Measurements from ENCODE around the gene FAM32A. TPM values are rescaled to one million over a fixed set of nuclear protein-coding genes. Genes with fewer than 3 reads are reported as not detected.
A peak's percentile ranks its signal among the peaks of the same experiment; 100 is the strongest.

Gene FAM32A
- total RNA-seq, 1 donor = 89.1 TPM

- TF ChIP-seq, protein P1, sequence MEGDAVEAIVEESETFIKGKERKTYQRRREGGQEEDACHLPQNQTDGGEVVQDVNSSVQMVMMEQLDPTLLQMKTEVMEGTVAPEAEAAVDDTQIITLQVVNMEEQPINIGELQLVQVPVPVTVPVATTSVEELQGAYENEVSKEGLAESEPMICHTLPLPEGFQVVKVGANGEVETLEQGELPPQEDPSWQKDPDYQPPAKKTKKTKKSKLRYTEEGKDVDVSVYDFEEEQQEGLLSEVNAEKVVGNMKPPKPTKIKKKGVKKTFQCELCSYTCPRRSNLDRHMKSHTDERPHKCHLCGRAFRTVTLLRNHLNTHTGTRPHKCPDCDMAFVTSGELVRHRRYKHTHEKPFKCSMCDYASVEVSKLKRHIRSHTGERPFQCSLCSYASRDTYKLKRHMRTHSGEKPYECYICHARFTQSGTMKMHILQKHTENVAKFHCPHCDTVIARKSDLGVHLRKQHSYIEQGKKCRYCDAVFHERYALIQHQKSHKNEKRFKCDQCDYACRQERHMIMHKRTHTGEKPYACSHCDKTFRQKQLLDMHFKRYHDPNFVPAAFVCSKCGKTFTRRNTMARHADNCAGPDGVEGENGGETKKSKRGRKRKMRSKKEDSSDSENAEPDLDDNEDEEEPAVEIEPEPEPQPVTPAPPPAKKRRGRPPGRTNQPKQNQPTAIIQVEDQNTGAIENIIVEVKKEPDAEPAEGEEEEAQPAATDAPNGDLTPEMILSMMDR (IDR thresholded peaks at IDR 0.05; ENCODE audit: insufficient read depth, low read length) = no peak
- H3K4me3 ChIP-seq (ENCODE audit: low read depth, low read length) = no peak overlapping the region
- peak; percentile 23 for DNase-seq (ENCODE audit: low read depth)
Measured at GRCh38 chr19:16213076-16213475, 27.9 kb downstream of the FAM32A start.

- no peak for DNase-seq (ENCODE audit: low read depth)
- TF ChIP-seq, protein P1 (IDR thresholded peaks at IDR 0.05; ENCODE audit: insufficient read depth, low read length) = no peak
- H3K4me3 ChIP-seq (ENCODE audit: low read depth, low read length) = no peak overlapping the region
Measured at GRCh38 chr19:16216744-16217670, 31.8 kb downstream of the FAM32A start.

GRCh38 chr19:16217716-16218451, 32.7 kb downstream of the FAM32A start:
- no peak for DNase-seq (ENCODE audit: low read depth)
- TF ChIP-seq, protein P1 (IDR thresholded peaks at IDR 0.05; ENCODE audit: insufficient read depth, low read length) = no peak
- no peak overlapping the region for H3K4me3 ChIP-seq (ENCODE audit: low read depth, low read length)

DNA sequence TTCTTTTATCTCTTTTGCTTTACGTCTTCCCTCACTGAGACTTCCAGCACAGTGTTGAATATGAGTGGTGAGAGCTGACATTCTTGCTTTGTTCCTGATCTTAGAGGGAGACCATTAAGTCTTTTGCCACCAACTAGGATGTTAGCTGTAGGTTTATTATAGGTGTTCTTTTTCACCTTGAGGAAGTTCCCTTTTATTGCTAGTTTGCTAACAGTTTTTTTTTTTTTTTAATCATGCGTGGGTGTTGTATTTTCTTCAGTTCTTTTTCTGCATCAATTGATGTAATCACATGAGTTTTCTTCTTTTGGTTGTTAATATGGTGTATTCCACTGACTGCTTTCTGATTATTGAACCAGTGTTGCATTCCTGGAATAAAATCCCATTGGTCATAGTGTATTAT, 33.6 kb downstream of the FAM32A start:
- H3K4me3 ChIP-seq (ENCODE audit: low read depth, low read length) = no peak overlapping the region
- TF ChIP-seq, protein P1 (IDR thresholded peaks at IDR 0.05; ENCODE audit: insufficient read depth, low read length) = no peak
- DNase-seq (ENCODE audit: low read depth) = no peak

DNA sequence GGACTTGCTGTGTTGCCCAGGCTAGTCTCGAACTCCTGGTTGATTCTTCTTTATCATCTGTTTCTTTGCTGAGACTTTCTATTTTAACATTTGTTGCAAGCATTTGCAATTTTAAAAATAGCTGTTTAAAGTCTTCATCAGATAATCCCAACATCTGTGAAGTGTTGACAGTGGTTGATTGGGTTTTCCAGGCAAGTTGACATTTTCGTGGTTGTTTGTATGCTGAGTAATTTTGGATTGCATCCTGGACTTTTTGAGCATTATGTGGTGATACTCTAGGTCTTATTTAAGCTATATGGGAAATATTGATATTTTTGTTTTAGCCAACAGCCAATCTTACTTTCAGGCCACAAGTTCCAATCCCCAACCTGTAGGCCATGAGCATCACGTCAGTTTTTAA, 37.6 kb downstream of the FAM32A start:
- DNase-seq (ENCODE audit: low read depth) = peak; percentile 14
- H3K4me3 ChIP-seq (ENCODE audit: low read depth, low read length) = no peak overlapping the region
- TF ChIP-seq, protein P1 (IDR thresholded peaks at IDR 0.05; ENCODE audit: insufficient read depth, low read length) = no peak

- TF ChIP-seq, protein P1 (IDR thresholded peaks at IDR 0.05; ENCODE audit: insufficient read depth, low read length) = no peak
- DNase-seq (ENCODE audit: low read depth) = no peak
Measured at GRCh38 chr19:16223746-16224145, 38.5 kb downstream of the FAM32A start.

More at GRCh38 chr19:16223746-16224145, 38.5 kb downstream of the FAM32A start:
- H3K4me3 ChIP-seq (ENCODE audit: low read depth, low read length) = no peak overlapping the region

All from fibroblast of the aortic adventitia (primary cell).